ENCODE data around the gene CASKIN2. TPM values are rescaled to one million over a fixed set of nuclear protein-coding genes. Genes with fewer than 3 reads are reported as not detected.
A peak's percentile ranks its signal among the peaks of the same experiment; 100 is the strongest.

Gene CASKIN2
- total RNA-seq, 2 experiments from 2014 or later, result 1.0 TPM; not detected in 1

DNA sequence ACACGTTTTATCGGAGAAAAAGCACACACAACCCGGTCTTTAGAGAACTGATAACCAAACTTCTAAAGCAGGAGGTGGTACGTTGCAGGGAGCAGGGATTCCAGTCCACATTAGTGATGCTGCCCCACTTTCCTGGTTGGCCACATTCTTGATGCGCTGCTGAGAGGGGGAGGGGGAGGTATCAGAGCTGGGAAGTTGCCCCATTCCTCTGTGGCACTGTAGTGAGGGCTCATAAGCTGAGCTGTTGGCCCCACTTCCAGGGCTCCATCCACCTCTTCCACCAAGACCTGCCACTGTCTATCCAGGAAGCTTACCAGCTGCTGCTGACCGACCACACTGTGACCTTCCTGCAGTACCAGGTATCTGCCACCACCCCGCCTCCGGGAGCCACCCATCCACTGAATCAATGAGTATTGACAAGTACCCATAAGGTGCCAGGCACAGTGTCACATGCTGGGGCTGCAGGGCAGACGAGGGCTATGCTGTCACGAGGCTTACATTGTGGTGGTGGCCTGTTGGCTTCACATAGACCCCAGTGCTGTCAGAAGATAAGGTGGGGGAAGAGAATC lies 2.0 kb upstream of the CASKIN2 start:
- POLR2A ChIA-PET, result interaction anchor here (0.7 to 1.7 kb wide), 5 partner anchors 12 to 255 kb away, joined by 3 to 4 read pairs (median 3); partner anchors contain the start of gene MIF4GD
- TF ChIP-seq EZH2phosphoT487 (IDR thresholded peaks at IDR 0.05; ENCODE audit: borderline replicate concordance, low read depth, low read length) (no peak), CTCF (conservative IDR thresholded peaks at IDR 0.05; ENCODE audit: low read length) (peak; percentile 51)
- no TSS peak for BruUV-seq (replicated peaks)

GRCh38 chr17:75516619-75517296 lies 1.4 kb upstream of the CASKIN2 start:
- Histone ChIP-seq H3K4me2 (ENCODE audit: low read length) (peak overlapping the region; percentile 82), H3K9me2 (ENCODE audit: insufficient read depth, low read length) (no peaks in the 10 kb centered on the region), H3K9me3 (ENCODE audit: low read length) (no peaks in the 10 kb centered on the region), H2AFZ (ENCODE audit: low read length) (peak overlapping the region; percentile 71; the same call in 1 of the 2 replicates), H3K27ac (ENCODE audit: low read depth, low read length, poor library complexity, severe bottlenecking) (peak overlapping the region; percentile 14), H3K4me1 (ENCODE audit: insufficient read depth, low read length, poor library complexity, severe bottlenecking) (peaks cover 31% of the 10 kb centered on the region), H3K36me3 (ENCODE audit: insufficient read depth, low read length) (peaks cover 26% of the 10 kb centered on the region), H4K20me1 (ENCODE audit: insufficient read depth, low read length) (peaks cover 8% of the 10 kb centered on the region; the same call in 1 of the 2 replicates), H3K79me2 (ENCODE audit: insufficient read depth, low read depth, low read length) (peaks cover 6% of the 10 kb centered on the region; the same call in 1 of the 2 replicates), H3K4me3 (ENCODE audit: low read depth, low read length, poor library complexity, severe bottlenecking) (peak overlapping the region; percentile 91)
- TF ChIP-seq EZH2phosphoT487 (IDR thresholded peaks at IDR 0.05; ENCODE audit: borderline replicate concordance, low read depth, low read length) (no peak), CTCF (conservative IDR thresholded peaks at IDR 0.05; ENCODE audit: low read length) (no peak)
- POLR2A ChIA-PET, result interaction anchor here (0.6 to 1.7 kb wide), 6 partner anchors 13 to 255 kb away, joined by 3 to 4 read pairs (median 3); partner anchors contain the start of genes MIF4GD and SLC25A19
- DNase-seq (ENCODE audit: low spot score), result peak; percentile 65
- BruUV-seq (replicated peaks), result no TSS peak
- intact Hi-C loops (cut with micrococcal nuclease; ENCODE audit: unreplicated experiment), result loop anchor here (1.0 to 5.0 kb wide), 4 partner anchors 51 to 229 kb away; partner anchors contain the start of gene SLC25A19
- CTCF ChIA-PET (ENCODE audit: unreplicated experiment), result interaction anchor here (0.7 to 1.3 kb wide), 5 partner anchors 9 to 310 kb away, joined by 3 to 4 read pairs (median 3); partner anchors contain the start of gene LLGL2

More for the DNA sequence above, 2.0 kb upstream of the CASKIN2 start:
- peak overlapping the region; percentile 14 for H3K27ac ChIP-seq (ENCODE audit: low read depth, low read length, poor library complexity, severe bottlenecking)
- no peaks in the 10 kb centered on the region for H3K9me3 ChIP-seq (ENCODE audit: low read length)
- H2AFZ ChIP-seq (ENCODE audit: low read length), result peak overlapping the region; percentile 71; the same call in 1 of the 2 replicates
- peak overlapping the region; percentile 91 for H3K4me3 ChIP-seq (ENCODE audit: low read depth, low read length, poor library complexity, severe bottlenecking)
- H3K4me1 ChIP-seq (ENCODE audit: insufficient read depth, low read length, poor library complexity, severe bottlenecking), result peaks cover 31% of the 10 kb centered on the region
- H3K36me3 ChIP-seq (ENCODE audit: insufficient read depth, low read length), result peaks cover 32% of the 10 kb centered on the region
- CTCF ChIA-PET (ENCODE audit: unreplicated experiment), result interaction anchor here (0.6 to 1.1 kb wide), 3 partner anchors 52 to 694 kb away, joined by 3 to 4 read pairs (median 3); no protein-coding TSS in a partner anchor
- H3K9me2 ChIP-seq (ENCODE audit: insufficient read depth, low read length), result no peaks in the 10 kb centered on the region
- intact Hi-C loops (cut with micrococcal nuclease; ENCODE audit: unreplicated experiment), result loop anchor here (5.0 kb wide), 2 partner anchors 50 to 230 kb away; partner anchors contain the start of gene SLC25A19
- DNase-seq (ENCODE audit: low spot score), result peak; percentile 67
- peaks cover 8% of the 10 kb centered on the region; the same call in 1 of the 2 replicates for H4K20me1 ChIP-seq (ENCODE audit: insufficient read depth, low read length)
- peaks cover 6% of the 10 kb centered on the region; the same call in 1 of the 2 replicates for H3K79me2 ChIP-seq (ENCODE audit: insufficient read depth, low read depth, low read length)
- H3K4me2 ChIP-seq (ENCODE audit: low read length), result peak overlapping the region; percentile 82

Data from OCI-LY7 (cell line).